Frontal cortex (tissue), 4 donors: ENCODE results near the gene NARS2. TPM values are rescaled to one million over a fixed set of nuclear protein-coding genes. Genes with fewer than 3 reads are reported as not detected.
"Not testable (repeated sequence)": the region's sequence is repeated elsewhere in the genome, so short reads cannot be mapped to it uniquely, and the experiment has no call there.

Experiments used
- DNase-seq, 2 donors: peaks; one replicate each; pipeline ENCODE4 v3.0.0; 2012; ENCODE audit warnings: low spot score in 2 of 2
- FAIRE-seq: peaks from 2 replicates; lab custom pipeline; 2012; peaks lifted over from hg19 to GRCh38; lab: Jason Lieb, UNC
- total RNA-seq: library from RNA; depleted of rRNA; stranded (reverse); fragments of >200 nt; gene quantifications from one replicate; pipeline ENCODE4 v1.2.3, GENCODE V29; 2014
- donor health status: control.
- donor health status: control.
- donor health status: control.

Gene NARS2
- total RNA-seq, 1 donor from 2014 or later: 39.5 TPM

- DNase-seq (no peak), FAIRE-seq (no peak)
Measured at GRCh38 chr11:78548911-78549590, 25.6 kb downstream of the NARS2 start.

GRCh38 chr11:78547931-78548705 lies 26.5 kb downstream of the NARS2 start:
- no peak for DNase-seq
- FAIRE-seq: no peak

GRCh38 chr11:78542007-78542406 lies 32.7 kb downstream of the NARS2 start:
- DNase-seq (no peak), FAIRE-seq (no peak)

GRCh38 chr11:78541537-78541936 lies 33.1 kb downstream of the NARS2 start:
- DNase-seq: no peak
- FAIRE-seq: no peak

GRCh38 chr11:78540256-78540655 lies 34.4 kb downstream of the NARS2 start:
- DNase-seq (no peak), FAIRE-seq (no peak)

GRCh38 chr11:78539506-78539905 lies 35.2 kb downstream of the NARS2 start:
- DNase-seq (no peak), FAIRE-seq (no peak)

- DNase-seq (no peak), FAIRE-seq (no peak)
Measured at GRCh38 chr11:78536933-78537332, 37.7 kb downstream of the NARS2 start.

GRCh38 chr11:78535920-78536319 lies 38.7 kb downstream of the NARS2 start:
- FAIRE-seq (no peak), DNase-seq (no peak)

GRCh38 chr11:78535027-78535426 lies 39.6 kb downstream of the NARS2 start:
- DNase-seq (no peak), FAIRE-seq (no peak)

- DNase-seq: no peak
- FAIRE-seq: no peak
Measured at GRCh38 chr11:78533399-78533798, 41.3 kb downstream of the NARS2 start.

- no peak for DNase-seq
- FAIRE-seq: no peak
Measured at GRCh38 chr11:78532991-78533390, 41.7 kb downstream of the NARS2 start.

- DNase-seq (no peak), FAIRE-seq (no peak)
Measured at GRCh38 chr11:78526497-78527146, 48.0 kb downstream of the NARS2 start.

GRCh38 chr11:78525720-78526119 lies 48.9 kb downstream of the NARS2 start:
- FAIRE-seq (no peak), DNase-seq (no peak)

- FAIRE-seq: no peak
Measured at GRCh38 chr11:78520230-78520629, 54.4 kb downstream of the NARS2 start.

GRCh38 chr11:78516281-78516680 lies 58.4 kb downstream of the NARS2 start:
- no peak for FAIRE-seq
- DNase-seq: no peak

More at GRCh38 chr11:78520230-78520629, 54.4 kb downstream of the NARS2 start:
- DNase-seq: no peak

- DNase-seq: no peak
- FAIRE-seq: no peak
Measured at GRCh38 chr11:78514922-78515502, 59.7 kb downstream of the NARS2 start.

- not testable (repeated sequence) for FAIRE-seq, DNase-seq
Measured at GRCh38 chr11:78513085-78513484, 61.6 kb downstream of the NARS2 start.

- no peak for DNase-seq
- peak; percentile 3 for FAIRE-seq
Measured at GRCh38 chr11:78510597-78510996, 64.1 kb downstream of the NARS2 start.

GRCh38 chr11:78510025-78510596 lies 64.6 kb downstream of the NARS2 start:
- DNase-seq: no peak
- no peak for FAIRE-seq

- FAIRE-seq (no peak), DNase-seq (no peak)
Measured at GRCh38 chr11:78504708-78505107, 70.0 kb downstream of the NARS2 start.
